Fibroblast of the aortic adventitia (primary cell): ENCODE results near the gene LY6G5C. TPM values are rescaled to one million over a fixed set of nuclear protein-coding genes. Genes with fewer than 3 reads are reported as not detected.
"Not testable (repeated sequence)": the region's sequence is repeated elsewhere in the genome, so short reads cannot be mapped to it uniquely, and the experiment has no call there.

Experiments
- DNase-seq: peaks from one replicate; pipeline ENCODE4 v3.0.0-alpha.2; 2010; ENCODE audit warnings: low read depth
- H3K4me3 ChIP-seq: 2 replicates; pipeline ENCODE4 v1.5.1; 2011; ENCODE audit warnings: low read depth, mild to moderate bottlenecking, control low read depth, low read length, moderate library complexity
- total RNA-seq: library from RNA; depleted of rRNA; stranded (reverse); fragments of >200 nt; gene quantifications from 2 replicates; pipeline ENCODE4 v1.2.3, GENCODE V29; 2012; ENCODE audit warnings: low replicate concordance
- TF ChIP-seq, protein P1 (sequence below): IDR thresholded peaks from 2 replicates; pipeline ENCODE4 v1.5.1; 2011; ENCODE audit warnings: mild to moderate bottlenecking, low read length, control low read depth, inconsistent platforms; ENCODE audit not compliant: insufficient read depth

LY6G5C gene
- total RNA-seq, 1 donor, result 1.1 TPM

DNA sequence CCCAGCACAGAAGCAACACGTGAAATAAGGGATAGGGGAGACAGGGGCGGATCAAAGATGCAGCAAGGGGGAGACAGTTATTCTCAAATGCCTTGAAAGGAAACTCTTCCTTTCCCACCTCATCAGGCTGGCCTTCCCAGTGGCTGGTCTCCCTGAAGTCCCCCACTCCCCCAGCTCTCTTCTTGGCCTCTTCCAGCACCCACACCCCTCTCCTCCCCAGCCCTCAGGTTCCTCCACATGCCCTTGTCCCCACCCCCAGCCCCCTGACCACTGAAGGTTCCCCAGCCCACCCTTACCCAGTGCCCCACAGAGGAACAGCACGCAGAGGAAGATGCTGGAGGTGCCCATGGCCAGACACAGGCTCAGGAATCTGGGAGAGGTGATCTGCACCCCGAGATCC is 32.6 kb upstream of the LY6G5C start:
- DNase-seq, result no peak
- no peak overlapping the region for H3K4me3 ChIP-seq
- TF ChIP-seq, protein P1, sequence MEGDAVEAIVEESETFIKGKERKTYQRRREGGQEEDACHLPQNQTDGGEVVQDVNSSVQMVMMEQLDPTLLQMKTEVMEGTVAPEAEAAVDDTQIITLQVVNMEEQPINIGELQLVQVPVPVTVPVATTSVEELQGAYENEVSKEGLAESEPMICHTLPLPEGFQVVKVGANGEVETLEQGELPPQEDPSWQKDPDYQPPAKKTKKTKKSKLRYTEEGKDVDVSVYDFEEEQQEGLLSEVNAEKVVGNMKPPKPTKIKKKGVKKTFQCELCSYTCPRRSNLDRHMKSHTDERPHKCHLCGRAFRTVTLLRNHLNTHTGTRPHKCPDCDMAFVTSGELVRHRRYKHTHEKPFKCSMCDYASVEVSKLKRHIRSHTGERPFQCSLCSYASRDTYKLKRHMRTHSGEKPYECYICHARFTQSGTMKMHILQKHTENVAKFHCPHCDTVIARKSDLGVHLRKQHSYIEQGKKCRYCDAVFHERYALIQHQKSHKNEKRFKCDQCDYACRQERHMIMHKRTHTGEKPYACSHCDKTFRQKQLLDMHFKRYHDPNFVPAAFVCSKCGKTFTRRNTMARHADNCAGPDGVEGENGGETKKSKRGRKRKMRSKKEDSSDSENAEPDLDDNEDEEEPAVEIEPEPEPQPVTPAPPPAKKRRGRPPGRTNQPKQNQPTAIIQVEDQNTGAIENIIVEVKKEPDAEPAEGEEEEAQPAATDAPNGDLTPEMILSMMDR, result no peak

DNA sequence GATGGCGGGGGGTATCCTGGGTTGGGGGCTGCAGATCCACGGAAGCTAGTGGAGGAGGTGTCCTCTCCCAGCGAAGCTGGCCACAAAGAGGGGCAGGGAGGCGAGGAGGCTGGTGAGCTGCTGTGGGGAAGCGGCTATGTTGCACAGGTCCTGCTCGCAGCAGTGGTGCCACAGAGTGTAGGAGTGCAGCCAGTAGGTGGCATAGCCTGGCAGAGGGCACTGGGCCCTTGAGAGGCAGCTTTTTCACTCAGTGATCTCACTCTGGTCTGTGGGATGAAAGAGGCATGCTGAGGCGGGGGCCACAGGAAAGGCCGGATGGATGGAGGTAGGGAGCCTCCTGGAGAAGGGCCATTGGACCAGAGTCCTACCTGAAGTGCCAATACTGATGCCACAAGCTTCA is 31.4 kb upstream of the LY6G5C start:
- TF ChIP-seq, protein P1, result no peak
- H3K4me3 ChIP-seq, result no peak overlapping the region
- DNase-seq, result no peak

DNA sequence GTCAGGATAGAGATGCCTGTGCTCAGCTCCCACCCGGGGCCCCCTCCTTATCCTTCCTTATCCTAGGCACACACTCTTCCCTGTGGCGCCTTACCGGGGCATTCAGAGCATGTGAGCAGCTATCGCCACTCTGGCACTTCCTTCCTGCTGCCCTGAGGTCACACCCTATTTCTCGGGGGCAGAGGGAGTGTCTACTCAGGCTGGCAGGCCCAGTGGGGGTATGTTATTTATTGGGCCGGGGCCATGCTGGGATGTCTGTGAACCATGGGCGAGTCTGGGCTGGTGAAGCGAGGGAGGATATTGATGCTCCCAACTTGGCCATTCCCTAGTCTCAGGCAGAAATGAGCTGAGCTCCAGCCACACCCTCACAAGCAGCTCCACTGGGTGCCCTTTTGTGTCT is 30.4 kb upstream of the LY6G5C start:
- DNase-seq, result no peak
- TF ChIP-seq, protein P1, result no peak

DNA sequence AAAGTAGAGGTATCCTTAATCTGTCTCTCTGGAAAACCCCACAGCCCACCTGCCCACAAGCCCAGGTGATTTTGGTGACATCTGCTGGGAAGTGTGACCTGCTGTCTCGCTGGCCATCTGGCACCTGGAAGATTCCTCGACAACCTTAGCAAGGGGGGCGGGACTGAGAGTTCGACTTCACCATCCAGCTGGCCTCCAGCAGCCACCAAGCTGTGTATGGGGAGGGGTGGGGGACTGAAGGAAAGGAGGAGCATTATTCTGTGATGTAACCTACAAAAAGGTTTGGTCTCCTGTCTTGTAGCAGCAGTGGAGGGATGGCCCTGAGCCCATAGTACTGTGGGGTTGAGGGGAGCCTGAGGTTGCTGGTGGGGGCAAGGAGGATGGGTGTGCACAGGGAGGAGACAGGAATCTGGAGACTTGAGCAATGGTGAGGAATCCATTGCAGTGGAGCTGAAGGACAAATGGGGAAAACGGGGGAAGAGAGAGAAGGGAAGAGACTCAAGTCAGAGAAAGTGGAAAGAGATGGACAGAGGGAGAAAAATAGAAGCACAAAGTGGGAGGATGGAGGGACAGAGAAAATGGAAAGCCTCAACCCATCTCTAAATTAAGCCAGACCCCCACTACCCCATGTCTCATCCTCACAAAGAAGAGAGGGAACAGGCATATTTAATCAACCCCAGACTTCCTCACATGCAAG is 29.8 kb upstream of the LY6G5C start:
- no peak for DNase-seq
- TF ChIP-seq, protein P1, result no peak
- H3K4me3 ChIP-seq, result no peak overlapping the region

More for the DNA sequence above, 30.4 kb upstream of the LY6G5C start:
- H3K4me3 ChIP-seq, result no peak overlapping the region

DNA sequence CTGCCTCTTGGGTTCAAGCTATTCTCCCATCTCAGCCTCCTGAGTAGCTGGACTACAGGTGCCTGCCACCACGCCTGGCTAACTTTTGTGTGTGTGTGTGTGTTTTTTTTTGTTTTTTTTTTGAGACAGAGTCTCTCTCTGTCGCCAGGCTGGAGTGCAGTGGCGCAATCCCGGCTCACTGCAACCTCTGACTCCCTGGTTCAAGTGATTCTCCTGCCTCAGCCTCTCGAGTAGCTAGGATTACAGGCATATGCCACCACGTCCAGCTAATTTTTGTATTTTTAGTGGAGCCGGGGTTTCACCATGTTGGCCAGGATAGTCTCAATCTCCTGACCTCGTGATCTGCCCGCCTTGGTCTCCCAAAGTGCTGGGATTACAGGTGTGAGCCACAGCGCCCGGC is 28.3 kb upstream of the LY6G5C start:
- H3K4me3 ChIP-seq, DNase-seq: not testable (repeated sequence)

DNA sequence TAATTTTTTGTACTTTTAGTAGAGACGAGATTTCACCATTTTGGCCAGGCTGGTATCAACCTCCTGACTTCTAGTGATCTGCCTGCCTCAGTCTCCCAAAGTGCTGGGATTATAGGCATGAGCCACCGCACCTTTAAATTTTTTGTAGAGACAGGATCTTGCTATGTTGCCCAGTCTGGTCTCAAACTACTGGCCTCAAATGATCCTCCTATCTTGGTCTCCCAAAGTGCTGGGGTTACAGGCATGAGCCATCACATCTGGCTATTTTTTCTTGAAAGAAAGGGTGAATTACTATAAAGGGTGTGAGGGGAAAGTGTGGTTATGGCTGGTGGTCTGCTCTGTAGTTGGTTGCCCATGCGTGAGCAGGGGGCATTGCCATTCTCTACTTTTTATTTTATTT is 27.4 kb upstream of the LY6G5C start:
- DNase-seq, result no peak
- H3K4me3 ChIP-seq, result no peak overlapping the region
- TF ChIP-seq, protein P1, result no peak

DNA sequence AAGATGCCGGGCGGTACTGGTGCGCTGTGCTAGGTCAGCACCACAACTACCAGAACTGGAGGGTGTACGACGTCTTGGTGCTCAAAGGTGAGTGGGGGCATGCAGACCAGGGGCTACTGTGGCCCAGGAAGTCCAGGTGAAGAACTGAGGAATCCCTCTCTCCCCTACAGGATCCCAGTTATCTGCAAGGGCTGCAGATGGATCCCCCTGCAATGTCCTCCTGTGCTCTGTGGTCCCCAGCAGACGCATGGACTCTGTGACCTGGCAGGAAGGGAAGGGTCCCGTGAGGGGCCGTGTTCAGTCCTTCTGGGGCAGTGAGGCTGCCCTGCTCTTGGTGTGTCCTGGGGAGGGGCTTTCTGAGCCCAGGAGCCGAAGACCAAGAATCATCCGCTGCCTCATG is 26.8 kb upstream of the LY6G5C start:
- TF ChIP-seq, protein P1, result no peak
- H3K4me3 ChIP-seq, result no peak overlapping the region
- no peak for DNase-seq
